GM18499 (cell line): ENCODE measurements around the gene FANK1.

ENCODE experiments used
- ATAC-seq: cut with Tn5 transposase; IDR thresholded peaks from one replicate; pipeline ENCODE4 v1.9.1; 2021; ENCODE audit warnings: moderate number of reproducible peaks; ENCODE audit not compliant: insufficient read depth, unreplicated experiment

The FANK1 gene

DNA sequence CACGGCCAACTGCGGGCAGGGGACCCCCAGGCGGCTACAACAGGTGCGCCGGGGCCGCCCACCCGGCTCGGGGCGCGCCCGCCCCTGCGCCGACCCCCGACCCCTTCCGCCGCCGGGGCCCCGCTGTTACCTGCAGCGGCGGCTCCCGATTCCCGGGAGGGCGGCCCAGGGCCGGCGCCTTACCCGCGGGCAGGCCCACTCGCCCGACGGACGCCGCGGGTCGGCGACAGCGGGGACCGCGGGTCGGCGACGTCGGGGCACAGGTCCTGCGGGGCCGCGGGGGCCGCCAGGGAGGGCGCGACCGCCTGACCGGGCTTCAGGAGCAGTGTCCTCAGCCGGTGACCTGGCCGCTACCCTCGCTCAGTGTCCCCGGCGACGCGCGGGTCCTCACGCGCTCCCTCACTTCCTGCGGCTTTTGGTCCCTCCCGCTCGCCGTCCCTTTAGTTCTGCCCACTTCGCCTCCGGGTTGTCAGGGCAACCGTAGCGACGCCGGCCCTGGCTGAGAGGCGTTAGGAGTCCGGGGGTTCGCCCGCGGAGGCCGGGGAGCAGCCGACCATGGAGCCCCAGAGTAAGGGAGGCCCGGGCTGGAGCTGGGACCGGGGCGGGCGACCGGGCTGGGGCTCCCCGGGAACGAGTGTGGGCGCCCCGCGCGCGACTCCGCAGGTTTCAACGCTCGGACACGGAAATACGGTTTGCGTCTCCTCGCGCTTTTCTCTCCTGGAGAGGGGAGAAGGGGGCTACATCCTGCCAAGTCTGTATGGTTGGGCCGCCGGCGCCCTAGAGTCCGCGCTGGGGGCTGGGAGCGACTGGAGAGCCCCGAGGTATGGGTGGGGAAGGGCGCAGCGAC lies at the start of gene FANK1:
Gene FANK1, plus strand, starts transcription at position 477 of the 847 bp plus-strand sequence. Its CDS starts 79 bp downstream, at position 556.
- peak; percentile 75 for ATAC-seq

DNA sequence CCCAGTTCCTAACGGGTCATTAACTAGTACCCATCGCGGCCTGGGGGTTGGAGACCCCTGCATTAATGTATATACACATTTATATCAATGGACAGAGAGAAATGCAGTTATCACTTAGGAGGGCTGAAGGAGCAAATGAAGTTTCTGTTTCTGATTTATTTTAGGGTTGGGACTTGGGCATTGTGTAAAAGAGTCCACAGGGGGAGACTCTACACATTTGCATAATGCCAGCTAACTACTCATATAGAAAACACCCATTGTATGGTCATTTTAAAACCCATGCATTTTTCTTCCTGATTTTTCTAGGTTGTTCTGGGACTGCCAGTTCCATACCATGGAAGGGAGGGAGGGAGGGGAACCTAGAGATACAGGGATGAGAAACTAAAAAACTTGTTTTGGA lies 49.5 kb upstream of the FANK1 start:
- ATAC-seq, result no peak

- no peak for ATAC-seq
Observed at GRCh38 chr10:125848371-125848770, 48.0 kb upstream of the FANK1 start.

- no peak for ATAC-seq
Observed at GRCh38 chr10:125848857-125849256, 47.5 kb upstream of the FANK1 start.

GRCh38 chr10:125849448-125849847 lies 46.9 kb upstream of the FANK1 start:
- ATAC-seq, result no peak

GRCh38 chr10:125850766-125851731 lies 45.3 kb upstream of the FANK1 start:
- ATAC-seq, result no peak

- ATAC-seq, result no peak
Observed at GRCh38 chr10:125852487-125852886, 43.9 kb upstream of the FANK1 start.

DNA sequence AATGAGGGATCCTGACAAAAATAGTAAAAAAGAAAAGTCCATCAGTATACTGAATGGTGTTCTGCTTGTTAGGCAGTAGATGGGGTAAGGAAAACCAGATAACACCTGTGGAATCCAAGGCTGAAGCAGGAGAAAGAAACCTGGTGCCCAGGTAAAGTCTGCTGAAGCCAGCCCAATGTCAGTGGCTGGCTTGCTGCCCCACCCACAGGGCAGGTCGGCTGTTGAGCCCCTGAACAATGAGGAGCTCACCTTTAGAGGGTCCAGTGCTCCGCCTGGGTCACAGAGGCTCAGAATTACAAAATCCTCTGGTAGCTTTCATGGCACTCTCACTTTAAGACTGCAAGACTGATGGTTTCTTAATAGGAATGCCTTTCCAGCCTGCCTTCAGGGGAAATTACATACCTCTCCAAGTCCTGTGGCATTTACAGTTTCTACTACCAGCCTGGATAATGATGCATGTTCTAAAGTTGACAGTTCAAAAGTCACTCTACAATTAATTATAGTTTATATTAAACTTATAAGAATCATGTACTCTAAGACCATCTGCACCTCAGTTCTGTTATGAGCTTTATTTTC lies 39.1 kb upstream of the FANK1 start:
- no peak for ATAC-seq

- no peak for ATAC-seq
Observed at GRCh38 chr10:125859128-125859817, 37.1 kb upstream of the FANK1 start.

GRCh38 chr10:125865120-125865519 lies 31.2 kb upstream of the FANK1 start:
- no peak for ATAC-seq

- ATAC-seq, result no peak
Observed at GRCh38 chr10:125866421-125867029, 29.8 kb upstream of the FANK1 start.

DNA sequence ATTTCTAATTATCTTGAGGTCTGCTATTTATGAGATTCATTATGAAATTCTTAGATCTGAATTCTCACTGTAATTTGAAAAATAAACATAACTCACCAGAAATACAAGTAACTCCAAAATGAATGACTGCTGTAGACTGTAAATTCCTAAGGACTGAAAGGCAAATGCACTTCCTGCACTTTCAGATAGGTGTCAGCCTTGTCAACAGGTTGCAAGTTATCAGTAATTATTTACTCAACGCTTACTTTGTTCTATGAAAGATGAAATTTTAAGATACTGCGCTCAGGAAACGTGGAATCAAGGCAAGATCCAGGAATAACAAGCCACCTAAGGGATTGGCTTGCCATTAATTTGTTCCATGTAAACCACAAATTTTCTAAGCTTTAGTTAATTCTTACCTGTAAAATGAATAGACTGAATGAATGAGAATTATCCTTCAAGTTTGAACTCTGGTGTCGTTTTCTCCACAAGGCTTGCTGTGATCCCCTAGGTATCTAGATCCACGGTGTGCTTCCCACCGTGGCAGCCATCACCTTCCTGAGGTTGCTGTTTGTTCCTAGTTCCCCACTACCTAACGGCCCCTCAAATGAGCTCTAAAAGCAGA lies 27.9 kb upstream of the FANK1 start:
- ATAC-seq, result no peak

GRCh38 chr10:125871338-125871737 lies 25.0 kb upstream of the FANK1 start:
- no peak for ATAC-seq

DNA sequence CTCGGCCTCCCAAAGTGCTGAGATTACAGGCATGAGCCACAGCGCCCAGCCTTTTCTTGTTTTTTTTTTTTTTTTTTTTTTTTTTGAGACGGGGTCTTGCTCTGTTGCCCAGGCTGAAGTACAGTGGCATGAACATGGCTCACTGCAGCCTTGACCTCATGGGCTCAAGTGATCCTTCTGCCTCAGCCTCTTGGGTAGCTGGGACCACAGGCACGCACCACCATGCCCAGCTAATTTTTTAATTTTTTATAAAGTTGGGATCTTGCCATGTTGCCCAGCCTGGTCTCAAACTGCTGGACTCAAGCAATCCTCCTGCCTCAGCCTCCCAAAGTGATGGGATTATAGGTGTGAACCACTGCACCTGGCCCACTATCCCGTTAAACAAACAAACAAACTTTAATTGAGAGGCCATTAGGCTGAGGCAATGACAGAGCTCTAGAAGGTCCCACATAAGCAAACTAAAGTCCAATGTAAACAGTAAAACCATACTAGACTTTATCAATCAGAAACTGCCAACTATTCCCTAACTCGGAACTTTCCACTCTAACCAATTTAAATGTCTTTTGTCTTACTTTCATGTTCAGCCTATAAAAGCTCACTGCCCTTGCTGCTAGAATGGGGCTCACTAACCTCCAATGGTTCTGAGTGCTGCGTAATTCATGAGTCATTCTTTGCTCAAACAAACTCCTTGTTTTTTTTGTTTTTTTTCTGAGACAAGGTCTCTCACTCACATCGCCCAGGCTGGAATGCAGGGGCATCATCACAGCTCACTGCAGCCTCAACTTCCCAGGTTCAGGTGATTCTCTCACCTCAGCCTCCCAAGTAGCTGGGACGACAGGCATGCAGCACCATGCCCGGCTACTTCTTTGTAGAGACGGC lies 17.2 kb upstream of the FANK1 start:
- no peak for ATAC-seq

DNA sequence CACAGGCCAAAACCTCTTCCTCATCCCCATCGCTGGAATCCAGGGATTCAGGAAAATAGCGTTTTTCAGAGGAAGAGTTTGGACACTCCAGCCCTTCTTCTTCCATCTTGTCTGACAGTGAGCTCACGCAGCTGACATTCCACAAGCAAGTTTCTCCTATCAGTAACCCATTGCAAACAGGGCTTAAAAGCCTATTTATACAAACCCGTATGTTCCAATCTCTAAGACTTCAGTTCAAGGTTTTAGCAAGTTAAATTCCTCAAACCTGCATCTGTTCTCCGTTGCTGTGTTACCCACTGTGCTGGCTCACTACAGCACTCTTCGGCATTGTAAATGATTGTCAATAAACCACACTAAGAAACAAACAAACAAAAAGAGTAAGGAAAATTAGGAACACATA lies 15.6 kb upstream of the FANK1 start:
- no peak for ATAC-seq

GRCh38 chr10:125881192-125881591 lies 15.2 kb upstream of the FANK1 start, which contains the start of gene DHX32:
Gene DHX32, minus strand, starts transcription at chr10:125881292. Its CDS starts 468 bp downstream, at chr10:125880824.
- ATAC-seq, result no peak

DNA sequence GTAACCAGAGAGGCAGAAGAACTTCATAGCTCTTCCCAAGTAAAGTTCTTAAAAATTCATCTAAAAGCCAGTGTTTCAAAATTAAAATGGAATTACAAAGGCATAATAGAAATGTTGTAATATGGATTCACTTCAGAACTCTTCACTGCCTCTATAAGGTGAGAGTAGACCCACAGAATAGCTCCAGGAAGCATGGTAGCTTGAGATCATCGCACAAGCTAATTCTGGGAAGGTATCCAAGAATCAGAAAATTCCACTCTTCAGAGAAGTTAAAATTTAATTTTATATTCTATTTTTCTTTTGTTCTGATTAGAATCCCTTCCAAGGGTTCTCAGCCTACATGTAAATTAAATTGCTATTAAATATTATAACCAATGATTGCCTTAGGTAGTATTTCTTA lies 13.8 kb upstream of the FANK1 start:
- ATAC-seq, result no peak

GRCh38 chr10:125883211-125883610 lies 13.2 kb upstream of the FANK1 start:
- no peak for ATAC-seq
